HG03558 (cell line): ENCODE results near the gene MCOLN2.

Source experiments
- ATAC-seq: cut with Tn5 transposase; IDR thresholded peaks from one replicate; pipeline ENCODE4 v1.9.1; 2021; ENCODE audit warnings: moderate number of reproducible peaks; ENCODE audit not compliant: unreplicated experiment; ENCODE audit errors: extremely low read depth

MCOLN2 gene

GRCh38 chr1:84947536-84948410 lies 49.1 kb downstream of the MCOLN2 start:
- ATAC-seq: no peak

- ATAC-seq: no peak
Observed at GRCh38 chr1:84946631-84947030, 50.3 kb downstream of the MCOLN2 start.

GRCh38 chr1:84944767-84945486 lies 52.0 kb downstream of the MCOLN2 start:
- ATAC-seq: peak; percentile 61

GRCh38 chr1:84941843-84942242 lies 55.1 kb downstream of the MCOLN2 start:
- no peak for ATAC-seq

- ATAC-seq: no peak
Observed at GRCh38 chr1:84940481-84940880, 56.4 kb downstream of the MCOLN2 start.

GRCh38 chr1:84939761-84940160 lies 57.2 kb downstream of the MCOLN2 start:
- ATAC-seq: no peak

GRCh38 chr1:84939151-84939550 lies 57.8 kb downstream of the MCOLN2 start:
- ATAC-seq: no peak

GRCh38 chr1:84936116-84936810 lies 60.6 kb downstream of the MCOLN2 start:
- no peak for ATAC-seq

GRCh38 chr1:84933011-84933611 lies 63.8 kb downstream of the MCOLN2 start:
- ATAC-seq: no peak

GRCh38 chr1:84930831-84931230 lies 66.1 kb downstream of the MCOLN2 start:
- ATAC-seq: no peak

GRCh38 chr1:84930329-84930728 lies 66.6 kb downstream of the MCOLN2 start:
- no peak for ATAC-seq

GRCh38 chr1:84929581-84929980 lies 67.3 kb downstream of the MCOLN2 start:
- ATAC-seq: no peak

GRCh38 chr1:84928979-84929378 lies 67.9 kb downstream of the MCOLN2 start:
- no peak for ATAC-seq

- ATAC-seq: no peak
Observed at GRCh38 chr1:84923317-84923716, 73.6 kb downstream of the MCOLN2 start.

- no peak for ATAC-seq
Observed at GRCh38 chr1:84920159-84920558, 76.8 kb downstream of the MCOLN2 start.

GRCh38 chr1:84919461-84919970 lies 77.4 kb downstream of the MCOLN2 start:
- no peak for ATAC-seq

- no peak for ATAC-seq
Observed at GRCh38 chr1:84918726-84919336, 78.1 kb downstream of the MCOLN2 start.

- no peak for ATAC-seq
Observed at GRCh38 chr1:84916897-84917296, 80.0 kb downstream of the MCOLN2 start.

- ATAC-seq: no peak
Observed at GRCh38 chr1:84913555-84913892, 83.4 kb downstream of the MCOLN2 start.
